ENCODE results near the gene DNAJB2.

DNAJB2 gene

GRCh38 chr2:219261024-219261855 lies 17.9 kb upstream of the DNAJB2 start:
- no peak for DNase-seq

GRCh38 chr2:219266232-219266631 lies 12.9 kb upstream of the DNAJB2 start:
- no peak for DNase-seq

- no peak for DNase-seq
These were observed 12.3 kb upstream of the DNAJB2 start for GRCh38 chr2:219266886-219267285.

- DNase-seq: no peak
These were observed 10.9 kb upstream of the DNAJB2 start for GRCh38 chr2:219268294-219268693.

GRCh38 chr2:219269362-219270054 lies 9.7 kb upstream of the DNAJB2 start:
- no peak for DNase-seq

- no peak for DNase-seq
These were observed 9.2 kb upstream of the DNAJB2 start for GRCh38 chr2:219270055-219270372.

GRCh38 chr2:219271021-219271420 lies 8.1 kb upstream of the DNAJB2 start:
- DNase-seq: no peak

- DNase-seq: no peak
These were observed 6.8 kb upstream of the DNAJB2 start for GRCh38 chr2:219272356-219272755.

- DNase-seq: peak; percentile 25
These were observed 6.2 kb upstream of the DNAJB2 start for GRCh38 chr2:219272995-219273394.

- no peak for DNase-seq
These were observed 5.2 kb upstream of the DNAJB2 start for GRCh38 chr2:219273937-219274336.

- no peak for DNase-seq
These were observed 4.7 kb upstream of the DNAJB2 start for GRCh38 chr2:219274361-219274921.

GRCh38 chr2:219277703-219278654 lies 1.2 kb upstream of the DNAJB2 start:
- DNase-seq: peak; percentile 16

GRCh38 chr2:219278655-219279150 lies 463 bp upstream of the DNAJB2 start:
- no peak for DNase-seq

GRCh38 chr2:219279916-219280516 lies 850 bp downstream of the DNAJB2 start:
- DNase-seq: no peak

- DNase-seq: no peak
These were observed 1.5 kb downstream of the DNAJB2 start for GRCh38 chr2:219280651-219281050.

GRCh38 chr2:219281588-219281987 lies 2.4 kb downstream of the DNAJB2 start:
- no peak for DNase-seq

GRCh38 chr2:219282375-219282774 lies 3.2 kb downstream of the DNAJB2 start:
- DNase-seq: no peak

- DNase-seq: no peak
These were observed 3.9 kb downstream of the DNAJB2 start for GRCh38 chr2:219282943-219283581.

GRCh38 chr2:219284501-219285372 lies 5.6 kb downstream of the DNAJB2 start:
- no peak for DNase-seq

GRCh38 chr2:219285373-219285735 lies 6.2 kb downstream of the DNAJB2 start:
- DNase-seq: no peak

GRCh38 chr2:219285894-219286425 lies 6.8 kb downstream of the DNAJB2 start:
- DNase-seq: no peak
